ENCODE results near the gene HCK. TPM values are rescaled to one million over a fixed set of nuclear protein-coding genes. Genes with fewer than 3 reads are reported as not detected.

The HCK gene
- total RNA-seq, 1 experiment from 2014 or later, result 0.17 TPM

DNA sequence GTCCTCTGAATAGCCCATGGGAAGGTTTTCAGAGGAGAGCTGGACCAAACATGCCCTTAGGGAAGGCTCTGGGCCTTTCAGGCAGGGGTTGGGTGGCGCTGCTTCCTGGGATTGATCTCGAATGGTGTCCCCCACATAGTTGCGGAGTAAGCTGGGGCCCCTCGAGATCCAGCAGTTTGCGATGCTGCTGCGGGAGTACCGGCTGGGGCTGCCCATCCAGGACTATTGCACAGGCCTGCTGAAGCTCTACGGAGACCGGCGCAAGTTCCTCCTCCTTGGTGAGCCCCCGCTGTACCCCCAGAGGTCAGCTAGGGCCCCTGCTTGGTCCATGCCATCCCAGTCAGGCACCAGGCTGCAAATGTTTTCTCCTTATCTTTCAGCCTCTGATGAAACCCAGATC lies 22.5 kb upstream of the HCK start:
- no TSS peak for BruUV-seq (replicated peaks)
- Histone ChIP-seq H3K79me2 (ENCODE audit: insufficient read depth, low read length) (no peaks in the 10 kb centered on the region), H3K27me3 (ENCODE audit: insufficient read depth, low read length) (peaks cover 10% of the 10 kb centered on the region), H3K4me1 (ENCODE audit: control insufficient read depth in 1 of 2, insufficient read depth in 2 of 2, low read length in 2 of 2) (peaks cover 4 to 6% of the 10 kb centered on the region in 2 experiments; a peak in 2 of 4 replicates), H3K27ac (ENCODE audit: low read depth, low read length) (no peak overlapping the region), H3K36me3 (ENCODE audit: control insufficient read depth in 1 of 2, insufficient read depth in 2 of 2, low read length in 2 of 2) (no peaks in the 10 kb centered on the region), H4K20me1 (ENCODE audit: insufficient read depth) (no peaks in the 10 kb centered on the region), H3K4me2 (ENCODE audit: low read length) (no peak overlapping the region), H3K9ac (ENCODE audit: low read length) (no peak overlapping the region), H3K9me2 (ENCODE audit: insufficient read depth) (no peaks in the 10 kb centered on the region), H3K9me3 (ENCODE audit: control insufficient read depth in 1 of 2, insufficient read depth in 1 of 2, low read depth in 1 of 2, low read length in 2 of 2) (no peaks in the 10 kb centered on the region), H3K4me3 (replicated peaks in 1 of 2; ENCODE audit: low read depth in 1 of 2, low read length in 2 of 2) (no peak overlapping the region), H2AFZ (ENCODE audit: low read depth, low read length, poor library complexity, severe bottlenecking) (no peak overlapping the region)
- intact Hi-C loops (cut with micrococcal nuclease), result no loop called here
- ATAC-seq (no peak), DNase-seq (ENCODE audit: low read depth, low spot score) (no peak)
- RAD21 ChIA-PET (ENCODE audit: low non-redundant PET in 1 of 2, low total read pairs in 2 of 2, uncharacterized antibody in 2 of 2, unreplicated experiment in 2 of 2), result no interaction called here
- TF ChIP-seq CEBPB (IDR thresholded peaks at IDR 0.05; ENCODE audit: low read depth), result no peak
- POLR2A ChIA-PET, result interaction anchor here (1.1 kb wide), 1 partner anchor 12 kb away, joined by 3 read pairs; no protein-coding TSS in a partner anchor
- CTCF ChIA-PET, result interaction anchor here (1.4 to 4.3 kb wide), 6 partner anchors 12 to 183 kb away, joined by 3 to 36 read pairs (median 10); no protein-coding TSS in a partner anchor

DNA sequence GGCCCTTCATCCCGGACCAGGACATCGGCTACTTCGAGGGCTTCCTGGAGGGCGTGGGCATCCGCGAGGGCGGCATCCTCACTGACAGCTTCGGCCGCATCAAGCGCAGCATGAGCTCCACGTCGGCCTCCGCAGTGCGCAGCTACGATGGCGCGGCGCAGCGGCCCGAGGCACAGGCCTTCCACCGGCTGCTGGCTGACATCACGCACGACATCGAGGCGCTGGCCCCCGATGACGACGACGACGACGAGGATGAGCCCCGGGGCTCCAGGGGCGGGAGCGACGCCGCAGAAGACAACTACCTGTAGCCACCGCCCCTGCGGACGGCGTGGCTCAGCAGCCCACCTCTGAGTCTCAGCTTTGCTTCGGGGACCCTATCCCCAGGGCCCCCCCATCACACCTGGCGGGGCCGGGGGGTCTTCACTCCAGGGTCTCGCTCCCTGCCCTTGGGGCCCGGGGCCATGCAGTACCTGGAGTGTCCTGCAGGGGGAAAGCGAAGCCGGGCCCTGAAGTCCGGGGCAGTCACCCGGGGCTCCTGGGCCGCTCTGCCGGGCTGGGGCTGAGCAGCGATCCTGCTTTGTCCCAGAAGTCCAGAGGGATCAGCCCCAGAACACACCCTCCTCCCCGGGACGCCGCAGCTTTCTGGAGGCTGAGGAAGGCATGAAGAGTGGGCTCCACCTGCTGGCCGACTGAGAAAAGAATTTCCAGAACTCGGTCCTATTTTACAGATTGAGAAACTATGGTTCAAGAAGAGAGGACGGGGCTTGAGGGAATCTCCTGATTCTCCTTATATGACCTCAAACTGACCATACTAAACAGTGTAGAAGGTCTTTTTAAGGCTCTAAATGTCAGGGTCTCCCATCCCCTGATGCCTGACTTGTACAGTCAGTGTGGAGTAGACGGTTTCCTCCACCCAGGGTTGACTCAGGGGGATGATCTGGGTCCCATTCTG lies 20.8 kb upstream of the HCK start:
- intact Hi-C loops (cut with micrococcal nuclease), result loop anchor here (1.0 kb wide), 2 partner anchors 179 to 209 kb away; no protein-coding TSS in a partner anchor
- no peak overlapping the region for H3K4me3 ChIP-seq (replicated peaks in 1 of 2; ENCODE audit: low read depth in 1 of 2, low read length in 2 of 2)
- H4K20me1 ChIP-seq (ENCODE audit: insufficient read depth), result no peaks in the 10 kb centered on the region
- DNase-seq (ENCODE audit: low read depth, low spot score) (peak; percentile 84), ATAC-seq (peak; percentile 99)
- no peaks in the 10 kb centered on the region for H3K9me3 ChIP-seq (ENCODE audit: control insufficient read depth in 1 of 2, insufficient read depth in 1 of 2, low read depth in 1 of 2, low read length in 2 of 2)
- peak overlapping the region; percentile 17 for H2AFZ ChIP-seq (ENCODE audit: low read depth, low read length, poor library complexity, severe bottlenecking)
- H3K27ac ChIP-seq (ENCODE audit: low read depth, low read length), result no peak overlapping the region
- H3K36me3 ChIP-seq (ENCODE audit: control insufficient read depth in 1 of 2, insufficient read depth in 2 of 2, low read length in 2 of 2), result no peaks in the 10 kb centered on the region
- H3K9me2 ChIP-seq (ENCODE audit: insufficient read depth), result no peaks in the 10 kb centered on the region
- H3K79me2 ChIP-seq (ENCODE audit: insufficient read depth, low read length), result no peaks in the 10 kb centered on the region
- POLR2A ChIA-PET, result no interaction called here
- H3K27me3 ChIP-seq (ENCODE audit: insufficient read depth, low read length), result peaks cover 25% of the 10 kb centered on the region
- peaks cover 4 to 6% of the 10 kb centered on the region in 2 experiments; a peak in 2 of 4 replicates for H3K4me1 ChIP-seq (ENCODE audit: control insufficient read depth in 1 of 2, insufficient read depth in 2 of 2, low read length in 2 of 2)
- peak overlapping the region; percentile 37 for H3K4me2 ChIP-seq (ENCODE audit: low read length)
- CTCF ChIA-PET, result interaction anchor here (1.0 to 4.3 kb wide), 12 partner anchors 11 to 208 kb away, joined by 3 to 36 read pairs (median 6); no protein-coding TSS in a partner anchor
- no peak overlapping the region for H3K9ac ChIP-seq (ENCODE audit: low read length)
- BruUV-seq (replicated peaks), result no TSS peak
- RAD21 ChIA-PET (ENCODE audit: low non-redundant PET in 1 of 2, low total read pairs in 2 of 2, uncharacterized antibody in 2 of 2, unreplicated experiment in 2 of 2), result no interaction called here
- no peak for TF ChIP-seq EZH2 (IDR thresholded peaks at IDR 0.05)
- TF ChIP-seq, protein P1, sequence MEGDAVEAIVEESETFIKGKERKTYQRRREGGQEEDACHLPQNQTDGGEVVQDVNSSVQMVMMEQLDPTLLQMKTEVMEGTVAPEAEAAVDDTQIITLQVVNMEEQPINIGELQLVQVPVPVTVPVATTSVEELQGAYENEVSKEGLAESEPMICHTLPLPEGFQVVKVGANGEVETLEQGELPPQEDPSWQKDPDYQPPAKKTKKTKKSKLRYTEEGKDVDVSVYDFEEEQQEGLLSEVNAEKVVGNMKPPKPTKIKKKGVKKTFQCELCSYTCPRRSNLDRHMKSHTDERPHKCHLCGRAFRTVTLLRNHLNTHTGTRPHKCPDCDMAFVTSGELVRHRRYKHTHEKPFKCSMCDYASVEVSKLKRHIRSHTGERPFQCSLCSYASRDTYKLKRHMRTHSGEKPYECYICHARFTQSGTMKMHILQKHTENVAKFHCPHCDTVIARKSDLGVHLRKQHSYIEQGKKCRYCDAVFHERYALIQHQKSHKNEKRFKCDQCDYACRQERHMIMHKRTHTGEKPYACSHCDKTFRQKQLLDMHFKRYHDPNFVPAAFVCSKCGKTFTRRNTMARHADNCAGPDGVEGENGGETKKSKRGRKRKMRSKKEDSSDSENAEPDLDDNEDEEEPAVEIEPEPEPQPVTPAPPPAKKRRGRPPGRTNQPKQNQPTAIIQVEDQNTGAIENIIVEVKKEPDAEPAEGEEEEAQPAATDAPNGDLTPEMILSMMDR (IDR thresholded peaks at IDR 0.05 in 2 of 3, conservative IDR thresholded peaks at IDR 0.05 in 1 of 3; ENCODE audit: borderline replicate concordance in 1 of 3, insufficient read depth in 1 of 3, low read depth in 2 of 3, low read length in 2 of 3), result peak; percentile 92 to 99 (median 95)
- no peak for TF ChIP-seq ELF1 (IDR thresholded peaks at IDR 0.05; ENCODE audit: borderline replicate concordance, low read depth)
- no peak for TF ChIP-seq TCF7L2 (IDR thresholded peaks at IDR 0.05; ENCODE audit: borderline replicate concordance, extremely low read depth, insufficient read depth, insufficient read length)
- no peak for TF ChIP-seq POLR2AphosphoS5 (IDR thresholded peaks at IDR 0.05; ENCODE audit: low read depth, low read length)
- peak; percentile 89 for TF ChIP-seq RAD21 (IDR thresholded peaks at IDR 0.05; ENCODE audit: low read depth)
